ENCODE measurements around the gene ZNF433.

Gene ZNF433

GRCh38 chr19:11978492-11979100 is 56.9 kb downstream of the ZNF433 start:
- H3K27me3 Mint-ChIP-seq: no peaks in the 10 kb centered on the region
- H3K27ac Mint-ChIP-seq: no peak overlapping the region
- H3K4me3 Mint-ChIP-seq: no peak overlapping the region
- peaks cover 57% of the 10 kb centered on the region for H3K36me3 Mint-ChIP-seq (ENCODE audit: low read depth)
- H3K4me1 Mint-ChIP-seq (ENCODE audit: low read depth): no peaks in the 10 kb centered on the region
- intact Hi-C loops (cut with micrococcal nuclease): no loop called here
- peaks cover 92% of the 10 kb centered on the region for H3K9me3 Mint-ChIP-seq

GRCh38 chr19:11973019-11973810 is 62.3 kb downstream of the ZNF433 start:
- H3K27ac Mint-ChIP-seq: no peak overlapping the region
- no peak overlapping the region for H3K4me3 Mint-ChIP-seq
- peaks cover 22% of the 10 kb centered on the region for H3K4me1 Mint-ChIP-seq (ENCODE audit: low read depth)
- H3K27me3 Mint-ChIP-seq: no peaks in the 10 kb centered on the region
- intact Hi-C loops (cut with micrococcal nuclease): no loop called here
- peaks cover 51% of the 10 kb centered on the region for H3K36me3 Mint-ChIP-seq (ENCODE audit: low read depth)
- peaks cover 62% of the 10 kb centered on the region for H3K9me3 Mint-ChIP-seq

GRCh38 chr19:11971041-11971440 is 64.4 kb downstream of the ZNF433 start:
- Mint-ChIP-seq H3K27me3 (no peaks in the 10 kb centered on the region), H3K9me3 (peaks cover 41% of the 10 kb centered on the region), H3K4me1 (ENCODE audit: low read depth) (peaks cover 33% of the 10 kb centered on the region), H3K27ac (peak overlapping the region; percentile 92), H3K36me3 (ENCODE audit: low read depth) (peaks cover 38% of the 10 kb centered on the region), H3K4me3 (peak overlapping the region; percentile 57)
- intact Hi-C loops (cut with micrococcal nuclease): no loop called here

GRCh38 chr19:11970174-11970573 is 65.3 kb downstream of the ZNF433 start:
- peaks cover 29% of the 10 kb centered on the region for H3K36me3 Mint-ChIP-seq (ENCODE audit: low read depth)
- H3K27ac Mint-ChIP-seq: peak overlapping the region; percentile 92
- peaks cover 41% of the 10 kb centered on the region for H3K4me1 Mint-ChIP-seq (ENCODE audit: low read depth)
- no peak overlapping the region for H3K4me3 Mint-ChIP-seq
- intact Hi-C loops (cut with micrococcal nuclease): no loop called here
- no peaks in the 10 kb centered on the region for H3K27me3 Mint-ChIP-seq
- peaks cover 32% of the 10 kb centered on the region for H3K9me3 Mint-ChIP-seq

- Mint-ChIP-seq H3K4me1 (ENCODE audit: low read depth) (peaks cover 42% of the 10 kb centered on the region), H3K27me3 (no peaks in the 10 kb centered on the region), H3K4me3 (peak within 1 kb of the TSS; percentile 93), H3K9me3 (no peaks in the 10 kb centered on the region), H3K36me3 (ENCODE audit: low read depth) (peaks cover 32% of the 10 kb centered on the region), H3K27ac (peak within 1 kb of the TSS; percentile 92)
- intact Hi-C loops (cut with micrococcal nuclease): loop anchor here (1.0 to 5.0 kb wide), 4 partner anchors 22 to 176 kb away; no protein-coding TSS in a partner anchor
Measured at GRCh38 chr19:11964858-11965645, 70.4 kb downstream of the ZNF433 start, which contains the start of gene ZNF763. TSS of gene ZNF763 (plus strand) at chr19:11965040. CDS start at chr19:11965209, 169 bp downstream.

Data from dendritic cell treated with granulocyte-macrophage colony-stimulating factor and Interleukin-4, amounts not matched to agents 40 ng/mL and 50 ng/mL, for 4 days (primary cell).